Endothelial cell of umbilical vein (primary cell): ENCODE measurements around the gene INTU. TPM values are rescaled to one million over a fixed set of nuclear protein-coding genes. Genes with fewer than 3 reads are reported as not detected.

Experiments
- BruUV-seq: library from RNA; stranded (reverse); fragments of 400-500 nt; replicated peaks from 2 replicates; lab custom pipeline; 2021; lab: Mats Ljungman, UMichigan
- CTCF ChIA-PET: fragments of 300-600, 350-600 bp; sonication (Branson Sonifier 250); formaldehyde crosslinking; loops from one replicate; lab custom pipeline; 2021; ENCODE audit warnings: antibody characterized with exemption, inconsistent platforms; lab: Charles Lee
- POLR2A ChIA-PET: fragments of 300-600, 350-600 bp; sonication (Branson Sonifier 250); formaldehyde crosslinking; loops from one replicate; lab custom pipeline; 2021; ENCODE audit warnings: antibody characterized with exemption, inconsistent platforms; lab: Charles Lee
- DNase-seq: peaks from one replicate; pipeline ENCODE4 v3.0.0-alpha.2; 2011; ENCODE audit warnings: low read depth, low spot score
- FAIRE-seq: peaks from 2 replicates; lab custom pipeline; 2011; peaks lifted over from hg19 to GRCh38; lab: Jason Lieb, UNC
- H2AFZ ChIP-seq: 2 replicates; pipeline ENCODE4 v1.6.0; 2012; ENCODE audit warnings: low read depth, low read length, control low read depth, inconsistent platforms
- H3K27ac ChIP-seq: 2 replicates; pipeline ENCODE4 v1.5.1; 2011; ENCODE audit warnings: low read depth, mild to moderate bottlenecking, control low read depth, low read length, moderate library complexity; ENCODE audit not compliant: insufficient read depth
- H3K27me3 ChIP-seq, 2 experiments: 2 replicates each; pipeline versions ENCODE4 v1.6.0 to v1.6.1; 2011; ENCODE audit warnings: low read length in 2 of 2, mixed read lengths in 1 of 2; ENCODE audit not compliant: control insufficient read depth in 2 of 2, insufficient read depth in 2 of 2
- H3K36me3 ChIP-seq, 2 experiments: 2 replicates in 1 of 2; 3 replicates in 1 of 2; pipeline ENCODE4 v1.5.1; 2011; ENCODE audit warnings: low read length in 2 of 2, mild to moderate bottlenecking in 1 of 2, moderate library complexity in 1 of 2; ENCODE audit not compliant: control insufficient read depth in 2 of 2, insufficient read depth in 2 of 2; ENCODE audit errors: extremely low read depth in 1 of 2
- H3K4me1 ChIP-seq: 3 replicates; pipeline ENCODE4 v1.5.1; 2011; ENCODE audit warnings: mild to moderate bottlenecking, low read length; ENCODE audit not compliant: control insufficient read depth, insufficient read depth; ENCODE audit errors: extremely low read depth
- H3K4me2 ChIP-seq: 2 replicates; pipeline ENCODE4 v1.6.1; 2011; ENCODE audit warnings: low read length, control low read depth, mixed read lengths; ENCODE audit not compliant: insufficient read depth
- H3K4me3 ChIP-seq, 3 experiments: fragments of 200-600 bp in 1 of 3; sonication (generic), shearing (Covaris generic) in 1 of 3; replicated peaks in 1 of 3; 2 replicates each; pipeline ENCODE4 v1.5.1; 2011 to 2016; ENCODE audit warnings: control low read depth in 3 of 3, low read length in 3 of 3, mild to moderate bottlenecking in 2 of 3, inconsistent platforms in 1 of 3, low read depth in 1 of 3, moderate library complexity in 1 of 3; ENCODE audit not compliant: insufficient read depth in 1 of 3
- H3K79me2 ChIP-seq: 2 replicates; pipeline ENCODE4 v1.6.0; 2012; ENCODE audit warnings: low read length, inconsistent platforms; ENCODE audit not compliant: control insufficient read depth, insufficient read depth
- H3K9ac ChIP-seq: replicated peaks from 2 replicates; pipeline ENCODE3; 2011; ENCODE audit warnings: low read length, control low read depth; ENCODE audit not compliant: insufficient read depth; ENCODE audit errors: extremely low read depth
- H3K9me1 ChIP-seq: replicated peaks from 3 replicates; pipeline ENCODE4 v1.6.0; 2011; ENCODE audit warnings: mild to moderate bottlenecking, low read length; ENCODE audit not compliant: control insufficient read depth, insufficient read depth; ENCODE audit errors: extremely low read depth
- H3K9me3 ChIP-seq: replicated peaks from 2 replicates; pipeline ENCODE4 v1.5.1; 2012; ENCODE audit warnings: low read length, inconsistent platforms; ENCODE audit not compliant: control insufficient read depth, insufficient read depth
- H4K20me1 ChIP-seq: replicated peaks from 2 replicates; pipeline ENCODE3; 2011; ENCODE audit warnings: mild to moderate bottlenecking, low read length; ENCODE audit not compliant: control insufficient read depth, insufficient read depth; ENCODE audit errors: extremely low read depth
- CTCF ChIP-seq, 2 donors: IDR thresholded peaks; 1 replicate in 1 of 2; 2 replicates in 1 of 2; pipeline ENCODE4 v1.5.1; 2011; ENCODE audit warnings: low read length in 2 of 2, mild to moderate bottlenecking in 2 of 2, moderate library complexity in 2 of 2, control low read depth in 1 of 2, inconsistent platforms in 1 of 2, low read depth in 1 of 2; ENCODE audit not compliant: insufficient read depth in 1 of 2; ENCODE audit errors: extremely low read depth in 1 of 2
- EZH2 ChIP-seq: IDR thresholded peaks from 2 replicates; pipeline ENCODE4 v1.6.1; 2012; ENCODE audit warnings: borderline replicate concordance, low read depth, mild to moderate bottlenecking, moderate library complexity, low read length, inconsistent platforms; ENCODE audit not compliant: severe bottlenecking
- FOS ChIP-seq: IDR thresholded peaks from 2 replicates; pipeline ENCODE4 v1.6.1; 2011; ENCODE audit warnings: mild to moderate bottlenecking, low read length, moderate library complexity, borderline replicate concordance; ENCODE audit not compliant: insufficient read depth
- GATA2 ChIP-seq: IDR thresholded peaks from 2 replicates; pipeline ENCODE4 v1.7.0; 2011; ENCODE audit warnings: low read depth, mild to moderate bottlenecking, moderate library complexity, mixed read lengths, low read length; ENCODE audit not compliant: insufficient read length, insufficient read depth
- JUN ChIP-seq: IDR thresholded peaks from 2 replicates; pipeline ENCODE4 v1.6.1; 2011; ENCODE audit warnings: borderline replicate concordance, low read depth; ENCODE audit not compliant: insufficient read length, insufficient read depth
- MAX ChIP-seq: IDR thresholded peaks from 2 replicates; pipeline ENCODE4 v1.6.1; 2011; ENCODE audit not compliant: insufficient read depth, insufficient read length
- MYC ChIP-seq: IDR thresholded peaks from one replicate; pipeline ENCODE4 v1.6.1; 2011; ENCODE audit warnings: mild to moderate bottlenecking, low read depth, low read length
- POLR2A ChIP-seq: IDR thresholded peaks from 2 replicates; pipeline ENCODE4 v1.6.1; 2012; ENCODE audit warnings: low read depth, mild to moderate bottlenecking, control low read depth, low read length
- POLR2AphosphoS5 ChIP-seq: IDR thresholded peaks from 2 replicates; pipeline ENCODE4 v1.6.1; 2012; ENCODE audit warnings: low read depth, mild to moderate bottlenecking, control low read depth, low read length, moderate library complexity; ENCODE audit not compliant: insufficient read depth
- dilution Hi-C: fragments of 300-500 bp; cut with MboI; formaldehyde crosslinking; loops from one replicate; pipeline ENCODE4 v1.15.0; 2019; ENCODE audit warnings: low sequenced_read_pairs; ENCODE audit not compliant: extremely low pct_ligation_motif_present
- intact Hi-C: fragments of 100-400 bp; cut with micrococcal nuclease; formaldehyde crosslinking; loops from one replicate; pipeline ENCODE4 v1.10.0; 2022
- polyA plus RNA-seq, 4 experiments: library from polyadenylated mRNA; depleted of rRNA in 3 of 4; stranded (reverse) in 3 of 4; unstranded in 1 of 4; fragments of >200 nt; gene quantifications; 2 replicates each; pipeline versions ENCODE4 v1.2.1 to v1.2.3, GENCODE V29; 2011 to 2012; ENCODE audit warnings: missing spikeins in 1 of 4
- total RNA-seq: library from RNA; stranded (reverse); gene quantifications from 2 replicates; pipeline ENCODE4 v1.2.3, GENCODE V29; 2021

Gene INTU
- total and polyA plus RNA-seq, 2 donors (not counting 3 experiments of a cell fraction or from before 2014, with no cell fraction given) = 1.4 to 5.4 TPM

GRCh38 chr4:127641524-127641923, 8.8 kb downstream of the INTU start:
- H3K27ac ChIP-seq = no peak overlapping the region
- intact Hi-C loops = no loop called here
- no peak for FAIRE-seq

More at GRCh38 chr4:127641524-127641923, 8.8 kb downstream of the INTU start:
- ChIA-PET CTCF (interaction anchor here (1.8 kb wide), 1 partner anchor 91 kb away, joined by 5 read pairs; no protein-coding TSS in a partner anchor), POLR2A (no interaction called here)
- H3K9me1 ChIP-seq = no peaks in the 10 kb centered on the region
- no peak overlapping the region for H3K9ac ChIP-seq
- no peaks in the 10 kb centered on the region for H3K27me3 ChIP-seq
- no peak overlapping the region for H3K4me2 ChIP-seq
- TF ChIP-seq MYC (no peak), POLR2AphosphoS5 (no peak), CTCF (IDR thresholded peaks at IDR 0.05; ENCODE audit: extremely low read depth in 1 of 2, insufficient read depth in 1 of 2, low read depth in 1 of 2, low read length in 2 of 2) (no peak), EZH2 (no peak), JUN (no peak), GATA2 (no peak), MAX (no peak), FOS (no peak), POLR2A (no peak)
- no peaks in the 10 kb centered on the region for H4K20me1 ChIP-seq
- no peak overlapping the region for H2AFZ ChIP-seq
- DNase-seq = no peak
- no peaks in the 10 kb centered on the region for H3K79me2 ChIP-seq
- H3K4me3 ChIP-seq = no peak overlapping the region
- H3K9me3 ChIP-seq = no peaks in the 10 kb centered on the region
- no peaks in the 10 kb centered on the region for H3K4me1 ChIP-seq
- no TSS peak for BruUV-seq
- dilution Hi-C loops = no loop called here
- no peaks in the 10 kb centered on the region for H3K36me3 ChIP-seq
